NCI-H524 treated with DMSO at 0.1 percent for 48 hours (cell line): ENCODE measurements around the gene KRT77.
"Not testable (repeated sequence)": the region's sequence is repeated elsewhere in the genome, so short reads cannot be mapped to it uniquely, and the experiment has no call there.

ENCODE experiments used
- DNase-seq: peaks from one replicate; lab custom pipeline; 2025; lab: John Stamatoyannopoulos, UW

Gene KRT77

DNA sequence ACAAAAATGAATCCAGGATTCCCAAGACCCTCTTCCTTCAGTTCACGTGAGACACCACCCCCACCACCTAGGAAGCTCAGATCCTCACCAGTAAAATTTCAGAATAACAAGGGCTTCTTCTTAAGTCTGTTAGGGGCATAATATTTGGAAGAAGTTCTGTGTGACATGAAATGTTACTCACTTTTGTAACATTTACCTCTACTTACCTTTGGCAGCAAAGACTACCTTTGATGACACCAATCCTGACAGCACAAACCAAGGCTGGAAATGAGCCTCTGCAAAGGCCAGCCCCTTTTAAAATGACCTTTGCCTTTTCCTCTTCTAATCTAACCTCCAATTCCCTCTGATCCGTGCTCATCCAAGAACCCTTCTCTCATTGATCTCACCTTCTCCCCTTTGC, 19.4 kb upstream of the KRT77 start:
- DNase-seq = no peak

- no peak for DNase-seq
These were observed 18.6 kb upstream of the KRT77 start for GRCh38 chr12:52721838-52722470.

DNA sequence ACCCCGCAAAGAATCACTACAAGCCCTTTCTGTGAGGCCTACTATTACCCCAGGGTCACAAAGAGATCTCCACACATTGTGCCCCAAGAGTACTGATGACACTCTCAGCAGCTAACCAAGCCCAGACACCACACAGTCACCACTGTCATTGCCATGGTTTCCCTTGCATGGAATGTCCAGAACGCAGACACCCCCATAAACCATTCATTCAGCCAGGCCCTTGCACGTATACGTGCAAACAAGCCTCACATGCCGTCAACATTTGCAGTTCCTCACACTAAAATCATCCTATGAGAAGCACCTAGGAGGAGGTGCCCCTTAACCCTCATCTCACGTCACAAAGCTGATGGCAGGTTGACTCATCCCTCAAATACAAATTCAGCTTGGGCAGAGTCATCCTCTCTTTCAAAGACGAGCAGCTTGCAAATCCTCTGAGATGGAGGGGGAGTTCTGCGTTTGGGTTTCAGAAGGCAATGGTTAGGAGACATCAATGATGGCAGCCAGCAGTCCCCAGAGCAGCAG, 17.1 kb upstream of the KRT77 start:
- no peak for DNase-seq

- DNase-seq = no peak
These were observed 12.7 kb upstream of the KRT77 start for GRCh38 chr12:52716061-52716460.

DNA sequence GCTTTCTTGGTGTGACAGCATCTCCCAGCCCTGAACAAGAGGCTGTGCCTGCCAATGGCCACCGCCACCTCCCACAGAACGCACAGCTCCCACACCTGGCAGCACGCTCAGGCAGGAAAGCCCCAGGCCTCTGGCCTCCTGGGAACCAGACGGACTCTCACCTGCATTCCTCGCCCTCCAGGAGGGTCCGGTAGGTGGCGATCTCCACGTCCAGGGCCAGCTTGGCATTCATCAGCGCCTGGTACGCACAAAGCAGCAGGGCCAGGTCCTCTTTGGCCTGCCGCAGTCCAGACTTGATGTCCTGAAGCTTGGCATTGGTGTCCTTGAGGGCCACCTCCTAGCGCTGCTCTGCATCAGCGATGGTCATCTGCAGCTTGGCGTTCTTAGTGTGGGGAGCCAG, 12.1 kb upstream of the KRT77 start:
- DNase-seq = no peak

DNA sequence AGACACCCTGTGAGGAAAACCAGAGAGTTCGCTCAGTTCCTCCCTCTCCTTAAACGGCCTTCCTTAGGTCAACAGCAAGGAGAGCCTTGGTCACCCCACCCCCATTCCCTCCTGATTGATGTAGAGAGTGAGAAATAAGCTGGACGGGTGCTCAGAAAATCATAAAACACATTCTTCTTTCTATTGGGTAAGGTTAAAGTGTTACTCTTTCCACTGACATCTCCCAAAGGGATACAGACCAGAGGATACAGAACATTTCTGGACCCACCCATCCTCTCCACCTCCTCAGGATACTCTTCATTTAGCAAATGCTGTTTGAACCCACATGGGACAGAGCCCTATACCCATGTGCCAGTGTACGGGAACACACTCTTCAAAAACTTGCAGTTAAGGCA, 11.6 kb upstream of the KRT77 start:
- no peak for DNase-seq

- no peak for DNase-seq
These were observed 10.9 kb upstream of the KRT77 start for GRCh38 chr12:52713960-52714886.

DNA sequence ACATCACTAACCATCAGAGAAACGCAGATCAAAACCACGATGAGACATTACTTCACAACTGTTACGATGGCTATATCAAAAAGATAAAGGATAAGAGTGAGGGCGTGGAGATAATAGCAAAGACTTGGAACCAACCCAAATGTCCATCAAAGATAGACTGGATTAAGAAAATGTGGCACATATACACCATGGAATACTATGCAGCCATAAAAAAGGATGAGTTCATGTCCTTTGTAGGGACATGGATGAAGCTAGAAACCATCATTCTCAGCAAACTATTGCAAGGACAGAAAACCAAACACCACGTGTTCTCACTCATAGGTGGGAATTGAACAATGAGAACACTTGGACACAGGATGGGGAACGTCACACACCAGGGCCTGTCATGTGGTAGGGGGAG, 8.8 kb upstream of the KRT77 start:
- not testable (repeated sequence) for DNase-seq

- DNase-seq = no peak
These were observed 7.4 kb upstream of the KRT77 start for GRCh38 chr12:52710730-52711129.

- no peak for DNase-seq
These were observed 4.7 kb upstream of the KRT77 start for GRCh38 chr12:52708010-52708409.

DNA sequence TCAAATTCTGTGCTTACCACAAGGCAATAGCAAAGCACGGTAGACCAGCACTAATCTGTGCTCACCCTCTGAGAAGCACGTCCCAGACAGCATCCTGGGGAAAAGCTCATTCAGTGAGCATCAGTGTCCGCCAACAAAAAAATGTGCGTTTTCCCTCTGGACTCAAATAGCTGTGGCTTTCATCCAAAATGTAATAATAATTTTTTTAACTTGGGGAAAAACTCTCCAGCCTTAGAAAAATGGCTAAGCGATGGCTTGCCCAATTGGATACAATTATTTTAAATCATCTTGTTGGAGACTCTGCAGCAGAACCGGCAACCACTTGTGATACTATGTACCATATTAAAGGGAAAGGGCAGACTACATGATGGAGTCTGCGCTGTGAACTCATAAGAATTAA, 1.1 kb upstream of the KRT77 start:
- DNase-seq = no peak

DNA sequence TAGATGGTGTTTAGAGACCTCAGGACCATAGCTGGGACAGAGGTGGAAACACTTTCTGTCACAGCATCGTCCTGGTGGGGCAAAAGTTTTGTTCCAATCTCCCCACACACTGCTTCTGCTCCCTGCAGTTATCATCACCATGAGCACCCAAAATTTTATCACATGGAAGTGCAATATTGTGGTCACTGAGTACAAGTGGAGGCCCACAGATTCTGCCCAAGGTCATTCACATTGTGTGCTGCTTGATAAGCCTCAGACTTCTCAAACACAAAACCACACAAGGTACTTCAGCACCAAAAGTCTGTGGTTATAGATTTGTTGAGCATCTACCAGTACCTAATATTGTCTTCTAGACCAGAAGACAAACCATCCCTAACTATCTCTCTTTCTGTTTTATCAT, 554 bp upstream of the KRT77 start:
- no peak for DNase-seq

DNA sequence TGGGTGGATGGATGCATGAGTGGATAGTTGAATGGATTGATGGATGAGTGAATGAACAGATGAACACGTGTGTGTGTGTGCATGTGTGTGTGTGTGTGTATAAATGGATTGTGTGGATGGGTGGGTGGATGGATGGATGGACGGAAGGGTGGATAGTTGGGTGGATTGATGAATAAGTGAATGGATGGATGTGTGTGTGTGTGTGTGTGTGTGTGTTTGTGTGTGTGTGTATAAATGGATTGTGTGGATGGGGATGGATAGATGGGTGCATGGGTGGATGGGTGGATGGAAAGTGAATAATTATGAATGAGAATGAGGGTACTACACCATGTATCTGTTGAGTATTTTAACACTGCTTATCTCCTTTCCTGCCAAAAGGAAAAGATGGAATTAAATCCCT, 986 bp downstream of the KRT77 start:
- DNase-seq = no peak

- DNase-seq = no peak
These were observed 2.0 kb downstream of the KRT77 start for GRCh38 chr12:52701281-52701680.

DNA sequence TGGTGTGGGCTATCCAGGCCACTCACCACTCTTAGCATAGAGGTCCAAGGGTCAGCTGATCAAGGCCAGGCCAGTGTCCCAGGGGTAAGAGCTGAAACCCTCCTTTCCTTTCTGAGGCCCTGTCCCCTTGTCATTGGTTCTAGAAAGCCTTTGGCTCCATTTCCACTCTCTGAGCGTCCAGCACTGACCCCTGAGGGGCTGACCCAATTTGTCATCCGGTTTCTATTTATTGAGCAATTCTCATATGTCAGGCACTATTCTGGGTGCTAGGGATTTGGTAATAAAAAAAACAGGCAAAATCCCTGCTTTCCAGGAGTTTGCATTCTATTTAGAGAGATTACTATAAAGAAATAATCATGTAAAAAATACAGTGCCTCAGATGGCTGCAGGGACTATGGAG, 3.4 kb downstream of the KRT77 start:
- no peak for DNase-seq

GRCh38 chr12:52699373-52699772, 4.0 kb downstream of the KRT77 start:
- no peak for DNase-seq

DNA sequence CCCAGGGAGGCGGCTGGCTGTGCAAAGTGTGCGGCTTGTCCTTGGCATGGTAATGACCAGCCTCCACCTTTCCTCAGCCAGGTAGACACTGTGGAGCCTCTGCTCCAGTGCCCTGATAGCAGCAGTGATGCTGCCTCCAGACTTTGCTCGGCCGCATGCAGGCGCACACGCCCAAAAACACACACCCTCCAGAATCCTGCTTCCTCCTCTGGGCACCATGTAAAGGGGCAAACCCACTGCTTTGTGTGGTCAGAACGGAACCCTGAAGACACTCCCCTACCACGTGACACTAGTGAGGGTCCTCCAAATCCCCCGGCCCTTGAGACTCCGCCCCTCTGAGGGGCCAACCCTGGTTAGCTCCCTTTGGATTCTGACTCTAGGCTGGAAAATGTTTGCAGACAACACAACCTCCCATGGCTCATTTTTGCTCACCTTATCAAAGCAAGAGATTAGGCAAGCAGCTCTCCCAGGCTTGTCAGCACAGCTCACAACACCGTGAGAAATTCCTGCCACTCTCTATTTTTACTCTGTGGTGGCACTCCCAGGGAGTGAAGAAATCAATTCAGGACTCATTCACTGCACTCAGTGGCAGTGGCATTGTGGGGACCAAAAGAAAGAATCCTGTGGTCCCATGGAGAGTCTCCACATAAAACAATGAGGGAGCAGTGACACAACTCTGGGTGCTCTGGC, 4.5 kb downstream of the KRT77 start:
- DNase-seq = no peak

- DNase-seq = no peak
These were observed 6.2 kb downstream of the KRT77 start for GRCh38 chr12:52697058-52697582.

DNA sequence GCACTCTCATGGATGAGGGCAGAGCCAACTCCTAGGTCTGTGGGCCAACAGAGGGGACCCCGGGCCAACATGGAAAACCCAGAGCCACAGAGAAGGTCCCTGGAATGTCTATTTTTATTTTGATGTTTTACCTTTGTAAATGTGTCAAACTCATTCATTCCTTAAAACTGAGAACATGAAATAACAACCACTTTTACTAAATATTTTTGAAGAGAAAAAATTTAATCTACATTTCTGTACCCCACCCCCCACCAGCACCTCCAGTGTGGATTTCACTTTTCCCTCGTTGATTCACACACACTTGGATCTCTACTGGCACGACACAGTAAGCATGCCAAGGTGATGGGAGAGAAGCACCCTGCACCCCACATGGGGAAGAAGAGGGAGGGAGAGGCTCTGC, 6.7 kb downstream of the KRT77 start:
- no peak for DNase-seq

DNA sequence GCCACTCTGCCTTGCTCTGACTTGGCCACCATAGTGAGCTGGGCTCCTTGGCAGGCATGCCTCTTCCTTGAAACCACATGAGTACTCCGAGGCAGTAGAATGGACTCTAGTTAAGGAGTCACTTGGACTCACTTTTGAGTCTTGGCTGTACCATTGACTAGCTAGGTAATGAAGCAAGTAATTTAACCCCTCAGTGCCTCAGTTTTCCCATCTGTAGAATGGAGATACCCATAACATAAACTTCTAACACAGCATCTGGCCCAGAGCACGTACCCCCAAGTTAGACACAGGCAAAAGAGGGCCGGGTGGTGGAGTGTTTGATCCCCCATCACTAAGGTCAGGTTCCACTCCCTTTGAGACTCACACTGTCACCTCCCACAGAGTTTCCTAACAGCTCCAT, 8.3 kb downstream of the KRT77 start:
- DNase-seq = no peak

- DNase-seq = no peak
These were observed 9.2 kb downstream of the KRT77 start for GRCh38 chr12:52694151-52694550.

GRCh38 chr12:52693261-52693660, 10.1 kb downstream of the KRT77 start:
- no peak for DNase-seq

DNA sequence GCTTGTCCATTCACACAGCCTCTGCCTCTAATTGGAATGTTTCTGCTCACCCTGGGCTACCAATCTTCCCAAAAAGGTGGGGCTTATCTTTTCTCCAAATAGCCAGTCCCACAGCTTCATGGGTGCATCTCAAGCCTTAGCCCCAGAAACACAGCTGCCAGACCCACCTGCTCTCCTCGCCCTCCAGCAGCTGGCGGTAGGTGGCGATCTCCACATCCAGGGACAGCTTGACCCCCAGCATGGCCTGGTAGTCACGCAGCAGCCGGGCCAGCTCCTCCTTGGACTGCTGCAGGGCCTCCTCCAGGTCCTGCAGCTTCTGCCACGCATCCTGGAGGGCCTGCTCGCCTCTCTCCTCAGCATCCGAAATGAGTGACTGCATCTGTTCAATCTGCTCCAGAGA, 11.1 kb downstream of the KRT77 start:
- no peak for DNase-seq
